ENCODE results near the gene PIP5K1A.
"Not testable (repeated sequence)": the region's sequence is repeated elsewhere in the genome, so short reads cannot be mapped to it uniquely, and the experiment has no call there.

PIP5K1A gene, protein sequence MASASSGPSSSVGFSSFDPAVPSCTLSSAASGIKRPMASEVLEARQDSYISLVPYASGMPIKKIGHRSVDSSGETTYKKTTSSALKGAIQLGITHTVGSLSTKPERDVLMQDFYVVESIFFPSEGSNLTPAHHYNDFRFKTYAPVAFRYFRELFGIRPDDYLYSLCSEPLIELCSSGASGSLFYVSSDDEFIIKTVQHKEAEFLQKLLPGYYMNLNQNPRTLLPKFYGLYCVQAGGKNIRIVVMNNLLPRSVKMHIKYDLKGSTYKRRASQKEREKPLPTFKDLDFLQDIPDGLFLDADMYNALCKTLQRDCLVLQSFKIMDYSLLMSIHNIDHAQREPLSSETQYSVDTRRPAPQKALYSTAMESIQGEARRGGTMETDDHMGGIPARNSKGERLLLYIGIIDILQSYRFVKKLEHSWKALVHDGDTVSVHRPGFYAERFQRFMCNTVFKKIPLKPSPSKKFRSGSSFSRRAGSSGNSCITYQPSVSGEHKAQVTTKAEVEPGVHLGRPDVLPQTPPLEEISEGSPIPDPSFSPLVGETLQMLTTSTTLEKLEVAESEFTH

DNA sequence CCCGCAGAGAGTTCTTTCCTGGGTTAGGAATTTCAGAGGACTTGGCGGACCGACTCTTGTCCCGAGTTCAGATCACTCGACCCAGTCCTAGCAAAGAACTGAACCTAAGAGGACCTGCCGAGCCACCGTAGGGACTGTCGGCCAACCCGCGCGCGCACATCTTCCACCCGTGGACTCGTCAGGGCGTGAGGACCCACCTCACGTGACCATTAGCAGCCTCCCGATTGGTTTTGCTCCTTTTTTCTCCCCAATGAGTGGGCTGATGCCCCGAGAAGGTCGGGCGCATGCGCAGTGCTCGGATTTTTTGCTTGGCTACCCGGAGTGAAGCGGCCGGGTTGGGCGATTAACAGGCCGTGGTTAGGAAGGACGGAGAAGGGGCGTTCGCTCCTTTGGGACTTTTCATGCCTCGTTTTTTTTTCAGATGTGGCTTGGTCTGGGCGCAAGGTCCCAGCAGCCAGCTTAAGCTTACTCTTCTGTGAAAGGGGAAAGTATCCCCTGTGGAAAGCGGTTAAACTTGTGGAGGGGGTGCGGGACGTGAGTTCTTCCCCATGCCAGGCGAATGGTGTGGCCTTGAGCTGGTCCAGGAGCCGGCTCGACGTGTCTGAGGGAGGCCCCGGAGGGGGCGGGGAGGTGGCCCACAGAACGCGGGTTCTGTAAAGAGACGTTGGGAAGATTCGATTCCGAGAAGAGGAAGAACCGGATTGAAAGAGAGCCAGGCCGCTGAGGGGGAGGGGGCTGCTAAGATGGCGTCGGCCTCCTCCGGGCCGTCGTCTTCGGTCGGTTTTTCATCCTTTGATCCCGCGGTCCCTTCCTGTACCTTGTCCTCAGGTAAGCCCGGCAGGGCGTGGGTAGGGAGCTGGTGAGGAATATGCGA lies at the start of gene PIP5K1A:
PIP5K1A (plus strand) TSS at position 299 of the 874 bp plus-strand sequence; CDS start at position 744, 445 bp downstream.
- in situ Hi-C loops (cut with MboI; ENCODE audit: low sequenced_read_pairs), result no loop called here

DNA sequence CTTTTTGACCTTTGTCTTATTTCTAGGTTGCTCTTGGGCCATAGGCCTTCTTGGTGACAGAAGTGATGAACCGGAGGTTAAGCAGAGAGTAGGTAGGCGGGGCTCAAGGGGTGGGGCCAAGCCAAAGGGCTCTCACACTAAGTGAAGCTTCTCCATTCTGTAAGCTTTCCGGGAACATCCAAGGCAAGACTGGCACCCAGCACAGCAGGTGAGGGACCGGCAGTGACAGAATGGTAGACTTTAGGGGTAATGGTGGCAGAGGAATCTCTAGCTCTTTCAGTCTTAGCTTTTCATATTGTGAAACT lies 41.9 kb upstream of the PIP5K1A start, which contains the start of gene TNFAIP8L2:
TNFAIP8L2 (plus strand) TSS at position 135 of the 305 bp plus-strand sequence. CDS start 2,049 bp downstream, outside the sequence.
- in situ Hi-C loops (cut with MboI; ENCODE audit: low sequenced_read_pairs), result no loop called here

DNA sequence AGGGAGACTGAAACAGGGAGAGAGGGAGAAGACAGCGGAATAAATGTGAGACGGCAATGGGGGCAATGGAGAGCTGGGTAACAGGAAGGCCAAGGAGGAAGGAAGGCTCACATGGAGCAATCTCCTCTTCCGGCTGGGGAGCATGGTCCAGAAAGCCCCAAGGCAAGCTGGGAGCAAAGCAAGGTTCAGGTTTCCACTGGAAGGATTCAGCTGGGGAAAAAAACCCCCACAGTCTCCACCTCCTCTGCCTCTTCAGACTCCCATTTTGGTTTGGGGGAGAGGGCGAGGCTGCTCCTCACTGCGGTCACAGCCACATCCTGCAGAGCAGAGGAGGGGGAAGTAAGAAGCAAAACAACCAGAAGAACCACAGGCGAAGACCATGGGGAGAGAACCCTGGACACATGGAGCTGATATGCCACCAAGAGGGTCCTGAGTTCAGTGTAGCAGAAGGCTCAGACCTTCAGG lies 41.3 kb upstream of the PIP5K1A start:
- in situ Hi-C loops (cut with MboI; ENCODE audit: low sequenced_read_pairs), result no loop called here

DNA sequence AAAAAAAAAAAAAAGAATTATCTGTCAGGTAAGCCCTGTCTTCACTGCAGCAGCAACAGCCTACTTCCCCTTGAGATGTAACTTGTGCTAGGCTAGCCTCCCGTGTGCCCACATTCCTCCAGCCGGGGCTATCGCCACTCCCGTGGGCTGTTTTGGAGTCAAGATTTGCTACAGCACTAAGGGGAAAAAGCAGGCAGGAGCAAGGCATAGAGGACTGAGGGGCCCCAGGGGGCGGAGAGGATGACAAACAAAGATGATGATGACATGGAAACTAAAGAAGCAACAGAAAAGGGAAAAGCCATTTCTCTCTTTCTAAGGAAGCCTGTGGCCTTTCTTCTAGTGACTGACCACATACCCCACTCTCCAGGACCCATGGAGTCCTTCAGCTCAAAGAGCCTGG lies 40.0 kb upstream of the PIP5K1A start:
- in situ Hi-C loops (cut with MboI; ENCODE audit: low sequenced_read_pairs), result no loop called here

DNA sequence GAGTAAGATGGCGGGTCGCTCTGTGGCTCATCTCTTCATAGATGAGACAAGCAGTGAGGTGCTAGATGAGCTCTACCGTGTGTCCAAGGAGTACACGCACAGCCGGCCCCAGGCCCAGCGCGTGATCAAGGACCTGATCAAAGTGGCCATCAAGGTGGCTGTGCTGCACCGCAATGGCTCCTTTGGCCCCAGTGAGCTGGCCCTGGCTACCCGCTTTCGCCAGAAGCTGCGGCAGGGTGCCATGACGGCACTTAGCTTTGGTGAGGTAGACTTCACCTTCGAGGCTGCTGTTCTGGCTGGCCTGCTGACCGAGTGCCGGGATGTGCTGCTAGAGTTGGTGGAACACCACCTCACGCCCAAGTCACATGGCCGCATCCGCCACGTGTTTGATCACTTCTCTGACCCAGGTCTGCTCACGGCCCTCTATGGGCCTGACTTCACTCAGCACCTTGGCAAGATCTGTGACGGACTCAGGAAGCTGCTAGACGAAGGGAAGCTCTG lies 39.6 kb upstream of the PIP5K1A start:
- in situ Hi-C loops (cut with MboI; ENCODE audit: low sequenced_read_pairs), result no loop called here

DNA sequence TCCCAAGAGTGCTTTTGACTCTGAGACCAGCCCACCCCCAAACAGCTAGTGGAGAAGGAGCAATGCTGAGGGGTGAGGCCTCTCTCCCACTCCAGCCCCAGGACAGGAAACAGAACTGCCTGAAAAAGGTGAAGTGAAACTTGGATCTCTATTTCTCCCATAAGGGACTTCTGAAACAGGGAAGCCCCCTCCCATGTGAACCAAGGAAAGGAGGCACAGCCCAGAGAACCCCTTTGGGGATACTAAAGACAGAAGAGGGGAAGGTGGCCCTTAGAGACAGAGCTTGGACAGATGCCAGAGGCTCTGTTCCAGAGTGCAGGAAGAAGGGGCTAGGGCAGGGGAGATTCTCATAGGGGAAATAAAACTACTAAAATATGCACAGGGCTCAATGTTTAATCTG lies 39.0 kb upstream of the PIP5K1A start:
- in situ Hi-C loops (cut with MboI; ENCODE audit: low sequenced_read_pairs), result no loop called here

DNA sequence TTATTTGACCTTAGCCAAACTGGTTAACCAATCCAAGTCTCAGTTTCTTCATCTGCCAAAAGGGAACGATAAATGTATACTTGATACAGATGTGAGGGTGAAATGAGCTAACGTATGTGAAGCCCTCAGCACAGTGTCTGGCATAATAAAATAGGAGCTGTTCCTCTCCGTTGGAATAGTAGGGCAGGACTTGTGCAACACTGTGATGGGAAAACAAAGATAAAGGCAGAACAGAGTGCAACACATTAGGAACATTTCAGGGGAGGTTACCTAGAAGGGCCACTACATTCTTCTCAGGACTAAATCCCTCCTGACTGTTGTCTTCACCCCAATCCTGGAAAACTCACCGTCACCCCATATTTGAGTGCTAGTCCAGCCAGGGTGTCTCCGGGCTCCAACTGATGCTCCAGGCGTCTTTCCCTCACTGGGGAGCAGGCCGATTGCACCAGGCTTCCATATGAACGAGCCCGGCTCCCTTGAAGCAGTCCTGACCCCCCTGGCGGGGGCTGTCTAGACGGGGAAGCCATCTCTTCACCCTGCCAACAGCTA lies 33.5 kb upstream of the PIP5K1A start:
- in situ Hi-C loops (cut with MboI; ENCODE audit: low sequenced_read_pairs), result no loop called here

DNA sequence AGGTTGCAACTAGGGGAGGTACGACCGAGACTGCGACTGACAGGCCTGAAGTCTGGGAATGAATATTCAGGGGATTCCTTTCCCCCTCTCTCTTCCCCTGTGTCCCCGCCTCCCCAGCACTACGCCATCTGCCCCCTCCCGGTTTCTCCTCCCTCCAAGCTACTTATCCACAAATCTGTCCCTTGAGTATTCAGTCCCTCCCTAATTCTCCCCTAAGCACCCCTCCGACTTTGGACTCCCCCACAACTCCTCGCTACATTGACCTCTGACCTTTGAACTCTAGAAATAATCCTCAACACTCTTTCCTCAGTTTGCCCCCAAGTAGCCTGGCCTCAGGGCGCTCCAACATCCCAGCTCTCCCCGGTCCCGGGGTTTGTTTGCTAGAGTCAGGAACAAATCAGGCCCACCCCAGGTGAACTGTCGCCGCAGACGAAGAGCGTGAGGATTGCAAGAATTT lies 33.0 kb upstream of the PIP5K1A start:
- in situ Hi-C loops (cut with MboI; ENCODE audit: low sequenced_read_pairs), result no loop called here

DNA sequence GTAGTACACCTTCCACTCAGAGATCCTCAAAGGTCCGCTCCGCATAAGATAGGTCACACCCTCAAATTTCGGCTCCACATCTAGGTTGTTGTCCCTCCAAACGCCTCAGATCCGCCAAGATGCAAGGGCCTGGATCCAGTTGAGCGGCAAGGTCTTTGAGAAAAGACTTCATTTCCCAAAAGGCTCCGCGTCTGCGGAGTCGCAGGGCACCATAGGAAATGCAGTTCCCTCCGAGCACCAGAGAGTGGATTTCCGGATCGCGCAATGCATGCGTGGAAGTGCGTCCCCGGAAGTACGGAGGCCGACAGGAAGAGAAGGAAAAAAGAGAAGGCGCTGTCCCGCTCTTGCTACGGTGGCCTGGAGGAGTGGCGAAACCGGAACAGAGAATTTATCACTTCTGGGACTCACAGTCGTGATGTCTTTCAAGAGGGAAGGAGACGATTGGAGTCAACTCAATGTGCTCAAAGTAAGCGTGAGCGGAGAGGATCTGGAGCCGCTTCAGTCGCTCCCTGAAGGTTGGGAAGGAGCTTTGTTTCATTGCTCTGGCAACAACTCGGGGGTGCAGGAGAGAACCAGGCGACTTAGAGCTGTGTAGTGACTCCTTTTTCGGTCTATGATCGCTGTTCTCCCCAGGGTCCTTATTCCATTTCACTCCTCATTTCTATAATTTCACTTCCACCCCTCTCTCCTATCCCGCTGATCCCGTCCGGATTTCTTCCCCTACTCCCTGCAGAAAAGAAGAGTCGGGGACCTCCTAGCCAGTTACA lies 32.4 kb upstream of the PIP5K1A start, which contains the start of the genes LYSMD1 and SCNM1:
LYSMD1 (minus strand) TSS at position 165 of the 767 bp plus-strand sequence. CDS start 644 bp downstream, outside the sequence.
SCNM1 (plus strand) TSS at position 407 of the 767 bp plus-strand sequence; CDS start at position 416, 9 bp downstream.
- in situ Hi-C loops (cut with MboI; ENCODE audit: low sequenced_read_pairs), result no loop called here

DNA sequence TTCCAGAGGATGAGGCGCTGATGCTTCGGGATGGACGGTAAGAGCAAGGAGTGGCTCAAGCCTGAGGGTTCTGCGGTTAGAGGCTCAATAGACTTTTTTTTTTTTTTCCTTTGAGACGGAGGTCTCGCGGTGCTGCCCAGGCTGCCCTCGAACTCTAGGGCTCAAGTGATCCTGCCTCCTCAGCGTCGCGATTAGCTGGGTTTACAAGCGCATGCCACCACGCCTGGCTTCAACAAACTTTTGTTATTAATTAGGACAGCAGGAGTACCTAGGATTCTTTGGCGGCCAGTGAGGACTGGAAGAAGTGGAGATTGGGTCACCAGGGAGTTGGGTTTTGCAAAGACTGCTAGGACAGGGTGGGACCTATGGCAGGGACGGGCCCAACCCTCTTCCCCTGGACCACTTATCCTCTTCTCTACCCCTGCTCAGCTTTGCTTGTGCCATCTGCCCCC lies 31.8 kb upstream of the PIP5K1A start:
- in situ Hi-C loops (cut with MboI; ENCODE audit: low sequenced_read_pairs), result no loop called here

DNA sequence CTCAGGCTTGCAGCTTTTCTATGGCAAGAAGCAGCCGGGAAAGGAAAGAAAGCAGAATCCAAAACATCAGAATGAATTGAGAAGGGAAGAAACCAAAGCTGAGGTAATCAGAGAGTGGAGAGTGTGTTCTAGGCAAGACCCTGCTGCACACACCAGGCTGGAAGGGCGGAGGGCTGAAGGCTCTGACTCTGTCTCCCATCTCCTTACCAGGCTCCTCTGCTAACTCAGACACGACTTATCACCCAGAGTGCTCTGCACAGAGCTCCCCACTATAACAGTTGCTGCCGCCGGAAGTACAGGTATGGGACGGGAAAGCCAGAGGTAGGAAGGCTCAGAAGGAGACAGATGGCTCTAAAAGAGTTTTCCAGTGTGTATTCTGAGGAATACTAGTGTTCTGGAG lies 31.2 kb upstream of the PIP5K1A start:
- in situ Hi-C loops (cut with MboI; ENCODE audit: low sequenced_read_pairs), result no loop called here

DNA sequence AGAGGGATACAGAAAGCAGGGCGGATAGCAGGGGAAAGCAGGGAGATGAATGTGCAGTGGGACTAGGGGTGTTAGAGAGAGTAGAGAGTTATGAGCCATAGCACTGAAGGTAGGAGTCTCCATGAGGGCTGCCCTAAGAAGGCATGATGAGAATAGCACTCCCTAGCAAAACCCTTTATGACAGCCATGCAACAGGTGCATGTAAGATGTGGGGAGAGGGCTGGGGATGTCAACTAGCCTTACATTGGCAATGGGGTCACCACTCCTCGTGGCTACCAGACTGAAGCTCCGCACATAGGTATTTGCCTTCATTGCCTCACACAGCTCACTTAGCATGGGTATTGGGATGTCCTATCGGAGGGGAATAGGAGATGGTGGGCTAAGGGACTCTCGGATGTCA lies 27.2 kb upstream of the PIP5K1A start:
- in situ Hi-C loops (cut with MboI; ENCODE audit: low sequenced_read_pairs), result no loop called here

DNA sequence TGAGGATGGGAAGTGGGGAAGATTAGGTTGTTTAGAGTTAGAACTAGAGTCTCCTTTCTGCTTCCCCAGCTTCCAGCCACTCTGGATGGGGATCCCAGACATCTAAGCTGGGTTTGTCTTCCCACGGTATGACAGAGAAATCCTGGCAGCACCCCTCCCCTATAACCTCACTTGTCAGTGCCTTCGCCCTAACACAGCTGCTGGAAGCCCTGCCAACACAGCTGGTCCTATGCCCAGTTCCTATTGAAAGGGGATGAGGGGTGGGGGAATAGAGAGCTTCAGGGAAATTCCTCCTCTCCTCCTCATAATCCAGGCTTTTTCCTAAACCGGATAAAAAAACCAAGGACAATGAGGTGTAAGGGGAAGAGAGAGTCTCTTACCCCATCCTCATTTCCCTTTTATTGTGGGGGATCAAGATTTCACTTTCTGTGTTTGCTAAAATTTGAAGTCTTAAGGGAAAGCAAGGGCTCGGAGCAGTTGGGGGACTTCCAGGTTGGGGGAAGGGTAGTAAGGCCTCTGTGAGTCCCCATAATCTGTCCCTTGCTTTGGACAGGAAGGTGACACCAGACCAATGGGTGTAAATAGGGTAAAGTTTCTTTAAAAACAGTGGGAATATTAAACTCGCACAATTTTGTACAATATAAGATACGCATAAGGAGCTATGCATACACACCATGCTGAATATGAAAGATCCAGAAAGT lies 23.2 kb upstream of the PIP5K1A start:
- in situ Hi-C loops (cut with MboI; ENCODE audit: low sequenced_read_pairs), result no loop called here

DNA sequence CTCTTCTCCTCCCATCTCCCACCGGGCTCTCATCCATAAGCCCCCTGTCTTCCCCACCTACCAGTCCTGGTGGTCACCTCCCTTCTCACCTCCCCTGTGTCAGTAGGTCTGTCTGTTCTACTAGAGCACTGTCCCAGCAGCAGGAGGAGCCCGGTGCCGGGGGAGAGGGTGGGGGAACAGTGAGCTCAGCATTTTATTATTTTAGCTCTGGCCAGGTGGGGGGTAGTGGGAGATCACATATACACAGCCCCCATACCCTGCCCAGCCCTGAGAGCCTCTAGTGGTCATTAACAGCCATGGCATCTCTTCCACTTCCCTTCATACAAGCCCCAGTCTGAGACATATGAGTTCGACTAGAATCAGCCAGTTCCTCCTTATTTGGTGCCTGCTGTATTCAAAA lies 22.5 kb upstream of the PIP5K1A start, which contains the start of gene TMOD4:
TMOD4 (minus strand) TSS at position 119 of the 400 bp plus-strand sequence. CDS start 1,106 bp downstream, outside the sequence.
- in situ Hi-C loops (cut with MboI; ENCODE audit: low sequenced_read_pairs), result no loop called here

DNA sequence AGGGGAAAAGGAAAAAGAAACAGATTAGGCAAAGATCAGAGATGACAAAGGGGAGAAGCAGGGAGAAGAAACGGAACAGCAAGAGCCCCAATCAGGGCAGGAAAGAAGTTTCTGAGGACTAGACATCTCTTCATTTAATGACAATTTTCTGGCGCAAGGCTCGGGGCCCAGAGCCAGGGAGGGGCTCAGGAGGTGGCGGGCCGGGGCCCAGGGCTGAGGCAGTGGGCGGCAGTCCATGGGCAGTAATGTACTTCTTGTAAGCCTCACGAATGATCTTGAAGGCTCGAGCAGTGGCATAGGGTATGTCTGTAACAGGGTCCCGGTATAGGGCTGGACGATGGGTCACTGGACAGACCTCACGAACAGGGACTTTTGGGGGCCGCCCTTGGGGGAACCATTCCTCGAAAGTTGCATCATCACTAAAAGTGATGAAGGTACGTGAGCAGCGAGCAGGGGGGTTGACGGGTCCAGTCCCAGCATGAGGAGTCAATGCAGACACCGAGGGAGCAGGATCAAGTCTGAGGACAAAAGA lies 21.8 kb upstream of the PIP5K1A start:
- in situ Hi-C loops (cut with MboI; ENCODE audit: low sequenced_read_pairs), result no loop called here

DNA sequence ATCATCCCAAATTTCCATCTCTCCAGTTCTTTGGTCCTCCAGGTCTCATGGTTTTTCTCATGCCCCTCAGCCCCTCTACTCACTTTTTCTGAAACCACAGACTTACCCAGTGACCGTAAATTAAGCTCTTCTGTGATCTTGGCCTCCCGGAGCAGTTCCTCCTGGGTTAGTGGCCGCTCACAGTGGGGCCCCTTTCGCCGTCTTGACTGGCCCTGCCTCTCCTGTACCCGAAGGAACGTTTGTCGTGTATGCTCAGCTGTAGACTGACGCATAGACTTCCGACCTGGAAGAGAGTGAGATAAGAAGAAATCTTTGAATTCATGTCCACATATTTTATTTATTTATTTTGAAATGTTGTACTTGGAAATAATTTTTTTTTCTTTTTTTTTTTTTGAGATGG lies 14.1 kb upstream of the PIP5K1A start:
- in situ Hi-C loops (cut with MboI; ENCODE audit: low sequenced_read_pairs), result no loop called here

DNA sequence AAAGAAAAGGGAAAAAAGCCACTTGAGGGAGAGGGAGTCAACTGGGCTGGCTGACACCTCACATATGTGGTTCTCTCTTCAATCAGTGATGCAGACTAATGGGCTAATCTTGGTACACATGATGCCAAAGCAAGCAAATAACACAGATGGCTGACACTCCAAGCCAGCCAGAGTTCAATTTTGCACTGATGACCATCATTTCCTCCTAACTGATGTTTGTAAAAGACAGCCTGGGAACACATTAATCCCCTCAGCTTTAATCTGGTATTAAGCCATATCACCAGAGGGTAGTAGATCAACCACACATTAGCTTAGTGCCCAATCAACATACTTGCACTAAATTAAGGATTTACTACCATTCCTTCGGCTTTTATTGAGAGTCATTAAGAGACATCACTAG lies 11.1 kb upstream of the PIP5K1A start:
- in situ Hi-C loops (cut with MboI; ENCODE audit: low sequenced_read_pairs), result no loop called here

DNA sequence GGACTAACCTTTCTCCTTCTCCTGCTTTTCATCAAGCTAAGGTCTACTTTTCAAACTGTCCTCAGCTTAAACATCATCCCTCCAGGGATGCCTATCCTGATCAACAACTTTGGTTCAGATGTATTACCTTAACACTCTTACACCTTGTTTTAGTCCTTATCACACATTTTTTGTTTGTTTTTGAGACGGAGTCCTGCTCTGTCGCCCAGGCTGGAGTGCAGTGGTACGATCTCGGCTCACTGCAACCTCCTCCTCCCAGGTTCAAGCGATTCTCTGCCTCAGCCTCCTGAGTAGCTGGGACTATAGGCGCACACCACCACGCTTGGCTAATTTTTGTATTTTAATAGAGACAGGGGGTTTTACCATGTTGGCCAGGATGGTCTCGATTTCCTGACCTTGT lies 9.7 kb upstream of the PIP5K1A start:
- in situ Hi-C loops (cut with MboI; ENCODE audit: low sequenced_read_pairs), result not testable (repeated sequence)

Measured in HL-60/S4 treated with phorbol 12-myristate 13-acetate at 8.2 ng/mL for 4 days and 3 days (cell line).